Cardiac muscle cell (in vitro differentiated cells and primary cell): ENCODE measurements around the gene DCX. TPM values are rescaled to one million over a fixed set of nuclear protein-coding genes. Genes with fewer than 3 reads are reported as not detected.

Source experiments
- DNase-seq, 2 donors: peaks; one replicate each; pipeline versions ENCODE4 v3.0.0 to v3.0.0-alpha.2; 2010 to 2017; ENCODE audit warnings: low read depth in 1 of 2, low spot score in 1 of 2
- H3K27ac ChIP-seq: fragments of 200-600 bp; sonication (generic); 2 replicates; pipeline ENCODE4 v1.5.1; 2016
- H3K27me3 ChIP-seq: fragments of 200-600 bp; sonication (generic); 2 replicates; pipeline ENCODE4 v1.6.0; 2016; ENCODE audit warnings: control low read depth
- H3K36me3 ChIP-seq: fragments of 200-600 bp; sonication (generic); 2 replicates; pipeline ENCODE4 v1.5.1; 2016; ENCODE audit warnings: control low read depth
- H3K4me1 ChIP-seq: fragments of 200-600 bp; sonication (generic); 2 replicates; pipeline ENCODE4 v1.8.1; 2017; ENCODE audit warnings: low read depth, mild to moderate bottlenecking, mixed run types
- H3K4me3 ChIP-seq: fragments of 200-600 bp; sonication (generic); 2 replicates; pipeline ENCODE4 v1.5.1; 2016; ENCODE audit warnings: mild to moderate bottlenecking
- H3K9me3 ChIP-seq: fragments of 200-600 bp; sonication (generic); 2 replicates; pipeline ENCODE4 v1.5.1; 2017; ENCODE audit warnings: low read depth, mild to moderate bottlenecking, control low read depth
- CTCF ChIP-seq: IDR thresholded peaks from 2 replicates; pipeline ENCODE4 v1.5.1; 2012; ENCODE audit warnings: low read depth, mild to moderate bottlenecking, low read length
- polyA plus RNA-seq: library from polyadenylated mRNA; unstranded; fragments of >200 nt; fragmentation: Nextera tagmentation; extraction: Ambion mirVana; gene quantifications from 2 replicates; pipeline ENCODE4 v1.2.1, GENCODE V29; 2016
- total RNA-seq: library from RNA; depleted of rRNA; stranded (reverse); fragments of >200 nt; gene quantifications from 2 replicates; pipeline ENCODE4 v1.2.3, GENCODE V29; 2016

The DCX gene
- total and polyA plus RNA-seq, 2 experiments from 2014 or later = 0.34 to 1.0 TPM

GRCh38 chrX:111442791-111443190 lies 30.8 kb upstream of the DCX start:
- Histone ChIP-seq H3K4me1 (peaks cover 5% of the 10 kb centered on the region), H3K9me3 (no peaks in the 10 kb centered on the region), H3K27me3 (no peaks in the 10 kb centered on the region), H3K4me3 (no peak overlapping the region), H3K27ac (no peak overlapping the region), H3K36me3 (no peaks in the 10 kb centered on the region)
- TF ChIP-seq CTCF = no peak
- no peak for DNase-seq

- no peaks in the 10 kb centered on the region for H3K4me1 ChIP-seq
- TF ChIP-seq CTCF = no peak
- H3K36me3 ChIP-seq = no peaks in the 10 kb centered on the region
- H3K27me3 ChIP-seq = no peaks in the 10 kb centered on the region
- no peak overlapping the region for H3K4me3 ChIP-seq
- no peaks in the 10 kb centered on the region for H3K9me3 ChIP-seq
- H3K27ac ChIP-seq = no peak overlapping the region
- no peak for DNase-seq
Measured at GRCh38 chrX:111435469-111435868, 23.5 kb upstream of the DCX start.

- Histone ChIP-seq H3K27ac (no peak overlapping the region), H3K4me3 (no peak overlapping the region), H3K36me3 (no peaks in the 10 kb centered on the region), H3K9me3 (no peaks in the 10 kb centered on the region), H3K4me1 (no peaks in the 10 kb centered on the region), H3K27me3 (no peaks in the 10 kb centered on the region)
- TF ChIP-seq CTCF = no peak
- DNase-seq = no peak
Measured at GRCh38 chrX:111431001-111431400, 19.0 kb upstream of the DCX start.

GRCh38 chrX:111411557-111411956 lies 435 bp downstream of the DCX start:
- no peak for TF ChIP-seq CTCF
- Histone ChIP-seq H3K4me1 (peaks cover 4% of the 10 kb centered on the region), H3K36me3 (no peaks in the 10 kb centered on the region), H3K9me3 (no peaks in the 10 kb centered on the region), H3K4me3 (no peak overlapping the region), H3K27ac (no peak overlapping the region), H3K27me3 (no peaks in the 10 kb centered on the region)
- DNase-seq = no peak

- no peaks in the 10 kb centered on the region for H3K27me3 ChIP-seq
- H3K36me3 ChIP-seq = no peaks in the 10 kb centered on the region
- H3K4me3 ChIP-seq = no peak overlapping the region
- H3K9me3 ChIP-seq = no peaks in the 10 kb centered on the region
- H3K4me1 ChIP-seq = peaks cover 4% of the 10 kb centered on the region
- H3K27ac ChIP-seq = no peak overlapping the region
- TF ChIP-seq CTCF = no peak
- DNase-seq = no peak
Measured at GRCh38 chrX:111410590-111411078, 1.4 kb downstream of the DCX start.

- Histone ChIP-seq H3K27ac (no peak overlapping the region), H3K4me1 (peaks cover 4% of the 10 kb centered on the region), H3K4me3 (no peak overlapping the region), H3K9me3 (no peaks in the 10 kb centered on the region), H3K27me3 (no peaks in the 10 kb centered on the region), H3K36me3 (no peaks in the 10 kb centered on the region)
- TF ChIP-seq CTCF = no peak
- DNase-seq = no peak
Measured at GRCh38 chrX:111409326-111409725, 2.7 kb downstream of the DCX start.
